Activated CD8-positive, alpha-beta T cell treated with anti-CD3 and anti-CD28 coated beads, Interleukin-2, amount 10 ng/mL, durations not matched to agents 7 days and 5 days (primary cell): ENCODE results near the gene GABBR2. TPM values are rescaled to one million over a fixed set of nuclear protein-coding genes. Genes with fewer than 3 reads are reported as not detected.

ENCODE experiments used
- ATAC-seq: fragments of 150-1000 bp; cut with Tn5 transposase; one replicate; pipeline ENCODE4 v1.10.0; 2021; ENCODE audit warnings: moderate library complexity
- CTCF ChIA-PET: fragments of 350-600 bp; sonication (Branson Sonifier 250); formaldehyde crosslinking; loops from one replicate; lab custom pipeline; 2021; ENCODE audit warnings: antibody characterized with exemption; lab: Charles Lee
- POLR2A ChIA-PET: fragments of 350-600 bp; sonication (Branson Sonifier 250); formaldehyde crosslinking; loops from one replicate; lab custom pipeline; 2021; ENCODE audit warnings: antibody characterized with exemption; lab: Charles Lee
- DNase-seq: peaks from one replicate; pipeline ENCODE4 v3.0.0-alpha.2; 2020
- H3K27ac Mint-ChIP-seq: one replicate; pipeline ENCODE4 v1.8.0; 2021; ENCODE audit warnings: mild to moderate bottlenecking, mixed read lengths
- H3K27me3 Mint-ChIP-seq: one replicate; pipeline ENCODE4 v1.8.0; 2021; ENCODE audit warnings: low read depth, mixed read lengths
- H3K36me3 Mint-ChIP-seq: one replicate; pipeline ENCODE4 v1.8.0; 2021; ENCODE audit warnings: low read depth, mixed read lengths
- H3K4me1 Mint-ChIP-seq: one replicate; pipeline ENCODE4 v1.8.0; 2021; ENCODE audit warnings: low read depth, mixed read lengths
- H3K4me3 Mint-ChIP-seq: one replicate; pipeline ENCODE4 v1.8.0; 2021; ENCODE audit warnings: mild to moderate bottlenecking, mixed read lengths
- H3K9me3 Mint-ChIP-seq: one replicate; pipeline ENCODE4 v1.8.0; 2022; ENCODE audit warnings: mixed read lengths; ENCODE audit not compliant: insufficient read depth
- total RNA-seq, 2 experiments: library from RNA; stranded (reverse); gene quantifications; one replicate each; pipeline ENCODE4 v1.2.3, GENCODE V29; 2021

GABBR2 gene
- total RNA-seq, 2 experiments from 2014 or later: not detected

GRCh38 chr9:98610711-98611110, 98.0 kb downstream of the GABBR2 start:
- ChIA-PET CTCF (no interaction called here), POLR2A (no interaction called here)
- Mint-ChIP-seq H3K4me3 (no peak overlapping the region), H3K27ac (no peak overlapping the region), H3K4me1 (no peaks in the 10 kb centered on the region), H3K9me3 (no peaks in the 10 kb centered on the region), H3K36me3 (no peaks in the 10 kb centered on the region), H3K27me3 (peaks cover 28% of the 10 kb centered on the region)
- ATAC-seq (no peak), DNase-seq (no peak)

GRCh38 chr9:98610211-98610610, 98.5 kb downstream of the GABBR2 start:
- no peaks in the 10 kb centered on the region for H3K9me3 Mint-ChIP-seq
- H3K36me3 Mint-ChIP-seq: no peaks in the 10 kb centered on the region
- ATAC-seq: no peak
- H3K4me3 Mint-ChIP-seq: no peak overlapping the region
- no peak for DNase-seq
- peaks cover 26% of the 10 kb centered on the region for H3K27me3 Mint-ChIP-seq
- ChIA-PET POLR2A (no interaction called here), CTCF (no interaction called here)
- H3K4me1 Mint-ChIP-seq: no peaks in the 10 kb centered on the region
- no peak overlapping the region for H3K27ac Mint-ChIP-seq

- H3K4me3 Mint-ChIP-seq: no peak overlapping the region
- POLR2A ChIA-PET: no interaction called here
- no peak overlapping the region for H3K27ac Mint-ChIP-seq
- H3K27me3 Mint-ChIP-seq: peaks cover 26% of the 10 kb centered on the region
- no peaks in the 10 kb centered on the region for H3K4me1 Mint-ChIP-seq
- DNase-seq (no peak), ATAC-seq (no peak)
- H3K9me3 Mint-ChIP-seq: no peaks in the 10 kb centered on the region
- CTCF ChIA-PET: no interaction called here
- no peaks in the 10 kb centered on the region for H3K36me3 Mint-ChIP-seq
These were observed 99.1 kb downstream of the GABBR2 start for GRCh38 chr9:98609646-98610045.

- DNase-seq (no peak), ATAC-seq (no peak)
- H3K9me3 Mint-ChIP-seq: no peaks in the 10 kb centered on the region
- no peak overlapping the region for H3K27ac Mint-ChIP-seq
- H3K27me3 Mint-ChIP-seq: peaks cover 21% of the 10 kb centered on the region
- ChIA-PET POLR2A (no interaction called here), CTCF (interaction anchor here (0.9 to 1.0 kb wide), 2 partner anchors 11 to 167 kb away, joined by 3 read pairs; no protein-coding TSS in a partner anchor)
- no peaks in the 10 kb centered on the region for H3K36me3 Mint-ChIP-seq
- H3K4me1 Mint-ChIP-seq: no peaks in the 10 kb centered on the region
- H3K4me3 Mint-ChIP-seq: no peak overlapping the region
These were observed 100.9 kb downstream of the GABBR2 start for GRCh38 chr9:98607787-98608186.

GRCh38 chr9:98607152-98607551, 101.6 kb downstream of the GABBR2 start:
- Mint-ChIP-seq H3K4me1 (no peaks in the 10 kb centered on the region), H3K27ac (no peak overlapping the region), H3K4me3 (no peak overlapping the region), H3K36me3 (no peaks in the 10 kb centered on the region), H3K27me3 (peaks cover 21% of the 10 kb centered on the region), H3K9me3 (no peaks in the 10 kb centered on the region)
- no peak for ATAC-seq
- CTCF ChIA-PET: no interaction called here
- DNase-seq: no peak
- POLR2A ChIA-PET: no interaction called here

- no peaks in the 10 kb centered on the region for H3K4me1 Mint-ChIP-seq
- no peak overlapping the region for H3K27ac Mint-ChIP-seq
- no peaks in the 10 kb centered on the region for H3K36me3 Mint-ChIP-seq
- H3K4me3 Mint-ChIP-seq: no peak overlapping the region
- H3K9me3 Mint-ChIP-seq: no peaks in the 10 kb centered on the region
- POLR2A ChIA-PET: no interaction called here
- ATAC-seq (no peak), DNase-seq (no peak)
- peaks cover 21% of the 10 kb centered on the region for H3K27me3 Mint-ChIP-seq
- CTCF ChIA-PET: no interaction called here
These were observed 102.0 kb downstream of the GABBR2 start for GRCh38 chr9:98606730-98607129.

GRCh38 chr9:98605116-98605515, 103.6 kb downstream of the GABBR2 start:
- no peak for ATAC-seq

GRCh38 chr9:98603821-98604383, 104.8 kb downstream of the GABBR2 start:
- Mint-ChIP-seq H3K27ac (no peak overlapping the region), H3K4me3 (no peak overlapping the region), H3K4me1 (no peaks in the 10 kb centered on the region), H3K36me3 (no peaks in the 10 kb centered on the region), H3K27me3 (peaks cover 15% of the 10 kb centered on the region), H3K9me3 (no peaks in the 10 kb centered on the region)
- ATAC-seq (no peak), DNase-seq (no peak)
- ChIA-PET CTCF (no interaction called here), POLR2A (no interaction called here)

More at GRCh38 chr9:98605116-98605515, 103.6 kb downstream of the GABBR2 start:
- Mint-ChIP-seq H3K9me3 (no peaks in the 10 kb centered on the region), H3K4me1 (no peaks in the 10 kb centered on the region), H3K4me3 (no peak overlapping the region), H3K27me3 (peaks cover 16% of the 10 kb centered on the region), H3K27ac (no peak overlapping the region), H3K36me3 (no peaks in the 10 kb centered on the region)
- CTCF ChIA-PET: no interaction called here
- POLR2A ChIA-PET: no interaction called here
- no peak for DNase-seq

GRCh38 chr9:98602839-98603500, 105.8 kb downstream of the GABBR2 start:
- Mint-ChIP-seq H3K36me3 (no peaks in the 10 kb centered on the region), H3K27ac (no peak overlapping the region), H3K27me3 (peaks cover 14% of the 10 kb centered on the region), H3K4me3 (no peak overlapping the region), H3K4me1 (no peaks in the 10 kb centered on the region), H3K9me3 (no peaks in the 10 kb centered on the region)
- DNase-seq (no peak), ATAC-seq (no peak)
- POLR2A ChIA-PET: no interaction called here
- CTCF ChIA-PET: no interaction called here

GRCh38 chr9:98600631-98601030, 108.1 kb downstream of the GABBR2 start:
- Mint-ChIP-seq H3K36me3 (no peaks in the 10 kb centered on the region), H3K4me1 (no peaks in the 10 kb centered on the region), H3K27ac (no peak overlapping the region), H3K27me3 (peaks cover 3% of the 10 kb centered on the region), H3K9me3 (no peaks in the 10 kb centered on the region), H3K4me3 (no peak overlapping the region)
- POLR2A ChIA-PET: no interaction called here
- no peak for DNase-seq
- CTCF ChIA-PET: no interaction called here
- ATAC-seq: no peak

- DNase-seq (no peak), ATAC-seq (no peak)
- CTCF ChIA-PET: no interaction called here
- H3K4me1 Mint-ChIP-seq: no peaks in the 10 kb centered on the region
- no peak overlapping the region for H3K27ac Mint-ChIP-seq
- H3K36me3 Mint-ChIP-seq: no peaks in the 10 kb centered on the region
- POLR2A ChIA-PET: no interaction called here
- no peak overlapping the region for H3K4me3 Mint-ChIP-seq
- H3K27me3 Mint-ChIP-seq: peaks cover 3% of the 10 kb centered on the region
- H3K9me3 Mint-ChIP-seq: no peaks in the 10 kb centered on the region
These were observed 109.0 kb downstream of the GABBR2 start for GRCh38 chr9:98599566-98600216.

GRCh38 chr9:98598861-98599260, 109.9 kb downstream of the GABBR2 start:
- Mint-ChIP-seq H3K4me3 (no peak overlapping the region), H3K27me3 (peaks cover 3% of the 10 kb centered on the region), H3K4me1 (no peaks in the 10 kb centered on the region), H3K27ac (no peak overlapping the region), H3K9me3 (no peaks in the 10 kb centered on the region), H3K36me3 (no peaks in the 10 kb centered on the region)
- ATAC-seq (no peak), DNase-seq (no peak)
- CTCF ChIA-PET: no interaction called here
- POLR2A ChIA-PET: no interaction called here
